ENCODE measurements around the gene RAP1GDS1.
"Not testable (repeated sequence)": the region's sequence is repeated elsewhere in the genome, so short reads cannot be mapped to it uniquely, and the experiment has no call there.

The RAP1GDS1 gene

DNA sequence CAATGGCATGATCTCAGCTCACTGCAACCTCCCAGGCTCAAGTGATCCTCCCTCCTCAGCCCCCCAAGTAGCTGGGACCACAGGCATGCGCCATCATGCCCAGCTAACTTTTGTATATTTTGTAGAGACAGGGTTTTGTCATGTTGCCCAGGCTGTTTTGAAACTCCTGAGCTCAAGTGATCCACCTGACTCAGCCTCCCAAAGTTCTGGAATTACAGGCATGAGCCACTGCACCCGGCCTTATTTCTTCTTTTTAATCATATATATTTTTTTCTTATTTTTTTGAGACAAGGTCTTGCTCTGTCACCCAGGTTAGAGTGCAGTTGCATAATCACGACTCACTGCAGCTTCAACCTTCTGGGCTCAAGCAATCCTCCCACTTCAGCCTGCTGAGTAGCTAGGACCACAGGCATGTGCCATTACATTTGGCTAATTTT lies 213.2 kb downstream of the RAP1GDS1 start:
- TF ChIP-seq, protein P1, sequence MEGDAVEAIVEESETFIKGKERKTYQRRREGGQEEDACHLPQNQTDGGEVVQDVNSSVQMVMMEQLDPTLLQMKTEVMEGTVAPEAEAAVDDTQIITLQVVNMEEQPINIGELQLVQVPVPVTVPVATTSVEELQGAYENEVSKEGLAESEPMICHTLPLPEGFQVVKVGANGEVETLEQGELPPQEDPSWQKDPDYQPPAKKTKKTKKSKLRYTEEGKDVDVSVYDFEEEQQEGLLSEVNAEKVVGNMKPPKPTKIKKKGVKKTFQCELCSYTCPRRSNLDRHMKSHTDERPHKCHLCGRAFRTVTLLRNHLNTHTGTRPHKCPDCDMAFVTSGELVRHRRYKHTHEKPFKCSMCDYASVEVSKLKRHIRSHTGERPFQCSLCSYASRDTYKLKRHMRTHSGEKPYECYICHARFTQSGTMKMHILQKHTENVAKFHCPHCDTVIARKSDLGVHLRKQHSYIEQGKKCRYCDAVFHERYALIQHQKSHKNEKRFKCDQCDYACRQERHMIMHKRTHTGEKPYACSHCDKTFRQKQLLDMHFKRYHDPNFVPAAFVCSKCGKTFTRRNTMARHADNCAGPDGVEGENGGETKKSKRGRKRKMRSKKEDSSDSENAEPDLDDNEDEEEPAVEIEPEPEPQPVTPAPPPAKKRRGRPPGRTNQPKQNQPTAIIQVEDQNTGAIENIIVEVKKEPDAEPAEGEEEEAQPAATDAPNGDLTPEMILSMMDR (IDR thresholded peaks at IDR 0.05; ENCODE audit: low read length, missing control alignments): no peak
- DNase-seq (ENCODE audit: low read depth): peak; percentile 74

DNA sequence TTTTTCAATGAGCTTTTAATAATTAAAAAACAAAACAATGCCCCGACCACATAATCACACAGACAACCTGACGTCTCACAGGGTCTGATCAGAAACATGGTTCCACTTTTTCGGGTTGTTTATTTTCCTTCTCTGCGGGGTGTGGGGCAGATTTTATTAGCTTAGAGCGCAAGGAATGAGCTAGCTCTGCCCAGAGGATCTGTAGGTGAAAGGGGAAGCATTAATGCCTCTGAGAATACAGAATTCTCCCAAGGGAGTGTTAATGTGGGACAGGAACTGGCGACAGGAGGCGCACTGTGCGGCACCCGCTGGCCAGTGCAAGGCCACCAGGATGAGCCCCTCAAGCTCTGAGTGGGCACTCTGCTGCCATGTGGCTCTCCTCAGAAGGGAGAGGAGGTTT lies 215.7 kb downstream of the RAP1GDS1 start:
- DNase-seq (ENCODE audit: low read depth): no peak
- TF ChIP-seq, protein P1 (IDR thresholded peaks at IDR 0.05; ENCODE audit: low read length, missing control alignments): no peak
- no peak overlapping the region for H3K4me3 ChIP-seq (replicated peaks; ENCODE audit: low read depth, low read length)

More for the DNA sequence above, 213.2 kb downstream of the RAP1GDS1 start:
- H3K4me3 ChIP-seq (replicated peaks; ENCODE audit: low read depth, low read length): no peak overlapping the region

DNA sequence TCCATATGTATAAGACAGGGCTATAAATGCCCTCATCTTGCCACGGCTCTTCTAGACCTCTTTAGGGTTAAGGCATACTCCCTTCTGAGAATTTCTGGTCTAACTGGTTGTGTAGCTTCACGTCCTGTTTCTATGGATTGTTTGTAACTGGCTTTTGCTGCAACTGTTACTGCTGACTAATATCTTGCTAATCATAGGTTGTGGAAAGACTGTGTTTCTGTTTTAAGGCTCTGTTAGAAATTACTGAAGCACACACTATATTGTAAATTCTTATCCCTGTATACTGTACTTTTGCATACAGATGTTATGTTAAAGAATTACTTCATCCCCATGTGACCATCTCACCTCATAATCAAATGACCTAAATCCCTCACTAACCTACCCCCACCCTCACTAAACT lies 218.4 kb downstream of the RAP1GDS1 start:
- DNase-seq (ENCODE audit: low read depth); H3K4me3 ChIP-seq (replicated peaks; ENCODE audit: low read depth, low read length): not testable (repeated sequence)

DNA sequence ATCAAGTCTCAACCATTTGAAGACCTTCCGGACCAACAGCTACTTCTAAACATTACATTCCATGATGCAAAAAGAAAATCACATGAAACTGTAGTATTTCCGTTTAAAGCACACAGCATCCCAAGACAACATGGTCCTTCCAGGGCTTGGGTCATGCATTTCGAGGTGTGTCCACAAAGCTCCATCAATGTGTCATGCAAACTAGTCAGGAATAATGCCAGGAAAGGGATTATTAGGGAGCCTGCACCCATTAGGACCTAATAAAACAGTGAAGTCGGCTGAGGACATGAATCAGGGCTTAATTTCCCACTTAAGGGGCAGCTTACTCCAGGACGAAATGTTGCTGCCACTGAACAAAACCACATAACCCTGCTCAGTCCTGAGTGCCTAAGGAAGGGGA lies 219.4 kb downstream of the RAP1GDS1 start:
- H3K4me3 ChIP-seq (replicated peaks; ENCODE audit: low read depth, low read length): no peak overlapping the region
- TF ChIP-seq, protein P1 (IDR thresholded peaks at IDR 0.05; ENCODE audit: low read length, missing control alignments): no peak
- no peak for DNase-seq (ENCODE audit: low read depth)

DNA sequence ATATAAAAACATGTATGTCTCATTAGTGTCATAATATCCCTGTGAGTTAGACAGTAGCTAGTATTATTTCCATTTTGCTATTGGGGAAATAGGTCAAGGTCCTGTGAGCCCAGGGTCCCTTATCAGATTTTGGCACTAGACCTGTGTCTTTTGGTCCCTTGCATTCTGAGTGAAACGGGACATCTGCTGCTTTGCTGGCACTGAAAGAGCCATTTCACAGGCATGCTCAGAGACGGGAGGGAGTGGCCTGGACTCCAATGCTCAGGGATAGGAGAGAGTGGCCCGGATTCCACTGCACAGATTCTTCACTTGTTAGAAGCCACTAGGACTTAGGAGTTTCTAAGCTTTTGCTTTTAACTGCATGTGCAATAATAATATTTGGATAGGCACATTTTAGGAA lies 220.0 kb downstream of the RAP1GDS1 start:
- TF ChIP-seq, protein P1 (IDR thresholded peaks at IDR 0.05; ENCODE audit: low read length, missing control alignments): no peak
- H3K4me3 ChIP-seq (replicated peaks; ENCODE audit: low read depth, low read length): no peak overlapping the region
- DNase-seq (ENCODE audit: low read depth): no peak

DNA sequence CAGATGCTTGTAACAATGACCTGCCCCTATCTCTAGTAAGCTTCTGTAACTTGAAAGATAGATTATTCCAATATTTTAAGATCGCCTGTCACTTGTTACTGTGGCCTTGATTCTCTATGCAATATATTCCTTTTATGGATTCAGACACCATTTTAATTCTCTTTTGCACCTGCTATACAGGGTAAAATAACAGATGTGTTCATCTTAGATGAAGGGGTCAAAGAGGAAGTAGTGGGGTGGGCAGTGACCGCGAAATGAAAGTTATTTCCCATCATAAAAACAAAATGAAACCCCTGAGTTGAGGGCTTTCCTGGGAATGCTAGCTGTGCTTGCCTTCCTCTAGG lies 221.3 kb downstream of the RAP1GDS1 start:
- H3K4me3 ChIP-seq (replicated peaks; ENCODE audit: low read depth, low read length): no peak overlapping the region
- TF ChIP-seq, protein P1 (IDR thresholded peaks at IDR 0.05; ENCODE audit: low read length, missing control alignments): no peak
- DNase-seq (ENCODE audit: low read depth): no peak

DNA sequence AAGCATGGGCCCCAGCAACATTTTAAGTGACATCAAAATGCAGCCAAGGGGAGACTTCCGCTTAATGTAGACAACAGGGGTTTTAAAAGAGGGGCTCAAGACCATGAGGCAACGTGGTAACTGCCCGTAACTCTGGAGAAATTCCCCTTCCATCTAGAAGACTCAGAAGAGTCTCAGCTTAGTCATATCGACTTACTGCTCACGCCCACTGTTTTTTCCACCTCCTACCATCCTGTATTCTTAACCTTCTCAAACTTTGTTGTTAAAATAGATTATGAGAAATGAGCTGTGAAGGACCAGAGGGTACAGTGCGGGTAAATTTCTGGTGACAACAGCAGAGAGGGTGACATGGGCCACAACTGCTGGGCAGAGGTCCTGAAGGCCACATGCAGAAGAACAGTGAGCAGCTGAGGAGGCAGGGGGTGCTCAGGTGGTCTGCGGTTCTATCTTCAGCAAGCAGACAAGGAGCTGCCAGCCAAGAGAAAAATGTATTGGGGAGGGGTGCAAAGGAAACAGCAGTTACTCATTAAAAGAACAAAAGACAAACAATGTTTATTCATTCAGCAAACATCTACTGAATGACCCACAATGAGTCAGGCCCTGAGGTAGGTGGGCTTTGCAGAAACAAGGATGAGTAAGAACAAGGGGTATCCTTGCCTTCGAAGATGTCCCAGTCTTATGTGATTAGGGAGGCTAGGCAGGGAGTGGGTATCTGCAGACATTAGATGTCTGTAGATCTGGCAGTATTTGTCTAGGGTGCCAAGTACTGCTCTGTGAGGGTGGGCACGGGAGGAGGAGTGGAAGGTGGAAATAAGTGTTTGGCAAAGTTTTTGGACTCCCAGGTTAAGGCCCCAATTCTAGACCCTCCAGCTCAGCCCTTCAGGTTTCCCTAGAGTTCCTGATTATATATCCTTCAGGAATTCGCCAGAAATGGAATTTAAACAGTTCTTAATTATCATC lies 221.9 kb downstream of the RAP1GDS1 start:
- DNase-seq (ENCODE audit: low read depth): peak; percentile 23
- no peak overlapping the region for H3K4me3 ChIP-seq (replicated peaks; ENCODE audit: low read depth, low read length)
- TF ChIP-seq, protein P1 (IDR thresholded peaks at IDR 0.05; ENCODE audit: low read length, missing control alignments): no peak
